Panc1 (cell line): Measurements from ENCODE around the gene ASIC1. TPM values are rescaled to one million over a fixed set of nuclear protein-coding genes. Genes with fewer than 3 reads are reported as not detected.

Experiments used
- ATAC-seq: fragments of 200-7000 bp; cut with Tn5 transposase; 2 replicates; pipeline ENCODE4 v1.9.1; 2020; ENCODE audit warnings: mild to moderate bottlenecking, moderate library complexity
- BruUV-seq: library from RNA; stranded (reverse); fragments of 400-500 nt; replicated peaks from 2 replicates; lab custom pipeline; 2021; lab: Mats Ljungman, UMichigan
- CTCF ChIA-PET: fragments of 300-600 bp; sonication (Branson Sonifier 250); formaldehyde crosslinking; loops from one replicate; lab custom pipeline; 2022; ENCODE audit warnings: antibody characterized with exemption; lab: Charles Lee
- POLR2A ChIA-PET: fragments of 300-600 bp; sonication (Branson Sonifier 250); formaldehyde crosslinking; loops from one replicate; lab custom pipeline; 2022; ENCODE audit warnings: antibody characterized with exemption; lab: Charles Lee
- DNase-seq: peaks from one replicate; pipeline ENCODE4 v3.0.0-alpha.2; 2010; ENCODE audit warnings: low read depth, low spot score
- H3K27ac ChIP-seq: 2 replicates; pipeline ENCODE4 v1.5.1; 2011; ENCODE audit warnings: mild to moderate bottlenecking, low read length, inconsistent platforms
- H3K27me3 ChIP-seq: fragments of 200-500 bp; sonication (Bioruptor generic); 2 replicates; pipeline ENCODE4 v1.6.0; 2014; ENCODE audit warnings: low read length, inconsistent platforms; ENCODE audit not compliant: control insufficient read depth, insufficient read depth
- H3K36me3 ChIP-seq: fragments of 200-500 bp; sonication (Bioruptor generic); 2 replicates; pipeline ENCODE4 v1.5.1; 2014; ENCODE audit warnings: inconsistent platforms, mild to moderate bottlenecking, low read length, moderate library complexity; ENCODE audit not compliant: control insufficient read depth, insufficient read depth
- H3K4me1 ChIP-seq: 2 replicates; pipeline ENCODE4 v1.5.1; 2011; ENCODE audit warnings: inconsistent platforms, mild to moderate bottlenecking, low read length, moderate library complexity; ENCODE audit not compliant: control insufficient read depth, insufficient read depth
- H3K4me3 ChIP-seq, 2 experiments: 2 replicates each; pipeline ENCODE4 v1.5.1; 2011 to 2012; ENCODE audit warnings: low read depth in 2 of 2, low read length in 2 of 2, mild to moderate bottlenecking in 2 of 2, inconsistent platforms in 1 of 2, moderate library complexity in 1 of 2
- H3K9me3 ChIP-seq: fragments of 200-500 bp; sonication (Bioruptor generic); 2 replicates; pipeline ENCODE4 v1.5.1; 2014; ENCODE audit warnings: low read depth, mild to moderate bottlenecking, inconsistent platforms, low read length, moderate library complexity; ENCODE audit not compliant: control insufficient read depth, insufficient read depth
- POLR2AphosphoS5 ChIP-seq: IDR thresholded peaks from 2 replicates; pipeline ENCODE4 v1.6.1; 2012; ENCODE audit warnings: mild to moderate bottlenecking, low read depth, low read length, moderate library complexity
- SIN3A ChIP-seq: IDR thresholded peaks from 2 replicates; pipeline ENCODE4 v1.6.1; 2012; ENCODE audit warnings: low read depth, mild to moderate bottlenecking, low read length, moderate library complexity, borderline replicate concordance; ENCODE audit not compliant: insufficient read depth
- TCF7L2 ChIP-seq: IDR thresholded peaks from 2 replicates; pipeline ENCODE4 v1.6.1; 2011; ENCODE audit warnings: mild to moderate bottlenecking, low read depth, low read length, inconsistent platforms
- in situ Hi-C: cut with HindIII; loops from 2 replicates; pipeline ENCODE4 v1.10.0; 2016; ENCODE audit warnings: low sequenced_read_pairs, low pct_unique_long_range_greater_than_20kb
- intact Hi-C: fragments of 100-400 bp; cut with micrococcal nuclease; formaldehyde crosslinking; loops from one replicate; pipeline ENCODE4 v1.10.0; 2022; ENCODE audit not compliant: unreplicated experiment
- total RNA-seq: library from RNA; stranded (reverse); gene quantifications from one replicate; pipeline ENCODE4 v1.2.1, GENCODE V29; 2021; ENCODE audit not compliant: unreplicated experiment
- TF ChIP-seq, protein P1 (sequence below), 2 experiments: IDR thresholded peaks; 2 replicates each; pipeline ENCODE4 v1.6.1; 2011 to 2012; ENCODE audit warnings: low read depth in 2 of 2, control low read depth in 1 of 2, low read length in 1 of 2, mild to moderate bottlenecking in 1 of 2, moderate library complexity in 1 of 2; ENCODE audit not compliant: insufficient read depth in 1 of 2
- TF ChIP-seq, protein P2 (sequence below): fragments of 450-650 bp; IDR thresholded peaks from 2 replicates; pipeline ENCODE4 v1.5.1; 2017; ENCODE audit warnings: mild to moderate bottlenecking

The ASIC1 gene
- total RNA-seq, 1 experiment from 2014 or later: 13.5 TPM

DNA sequence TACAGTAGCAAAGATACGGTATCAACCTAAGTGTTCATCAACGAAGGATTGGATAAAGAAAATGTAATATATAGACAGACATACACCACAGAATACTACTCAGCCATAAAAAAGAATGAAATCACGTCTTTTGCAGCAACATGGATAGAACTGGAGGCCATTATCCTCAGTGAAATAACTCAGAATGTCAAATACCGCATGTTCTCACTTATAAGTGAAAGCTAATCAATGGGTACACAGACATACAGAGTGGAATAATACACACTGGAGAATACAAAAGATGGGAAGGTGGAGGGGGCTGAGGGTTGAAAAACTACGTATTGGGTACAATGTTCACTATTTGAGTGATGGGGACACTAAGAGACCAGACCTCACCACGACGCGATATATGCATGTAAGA, 33.2 kb upstream of the ASIC1 start:
- ATAC-seq: no peak
- no peaks in the 10 kb centered on the region for H3K27me3 ChIP-seq
- TF ChIP-seq, protein P1, sequence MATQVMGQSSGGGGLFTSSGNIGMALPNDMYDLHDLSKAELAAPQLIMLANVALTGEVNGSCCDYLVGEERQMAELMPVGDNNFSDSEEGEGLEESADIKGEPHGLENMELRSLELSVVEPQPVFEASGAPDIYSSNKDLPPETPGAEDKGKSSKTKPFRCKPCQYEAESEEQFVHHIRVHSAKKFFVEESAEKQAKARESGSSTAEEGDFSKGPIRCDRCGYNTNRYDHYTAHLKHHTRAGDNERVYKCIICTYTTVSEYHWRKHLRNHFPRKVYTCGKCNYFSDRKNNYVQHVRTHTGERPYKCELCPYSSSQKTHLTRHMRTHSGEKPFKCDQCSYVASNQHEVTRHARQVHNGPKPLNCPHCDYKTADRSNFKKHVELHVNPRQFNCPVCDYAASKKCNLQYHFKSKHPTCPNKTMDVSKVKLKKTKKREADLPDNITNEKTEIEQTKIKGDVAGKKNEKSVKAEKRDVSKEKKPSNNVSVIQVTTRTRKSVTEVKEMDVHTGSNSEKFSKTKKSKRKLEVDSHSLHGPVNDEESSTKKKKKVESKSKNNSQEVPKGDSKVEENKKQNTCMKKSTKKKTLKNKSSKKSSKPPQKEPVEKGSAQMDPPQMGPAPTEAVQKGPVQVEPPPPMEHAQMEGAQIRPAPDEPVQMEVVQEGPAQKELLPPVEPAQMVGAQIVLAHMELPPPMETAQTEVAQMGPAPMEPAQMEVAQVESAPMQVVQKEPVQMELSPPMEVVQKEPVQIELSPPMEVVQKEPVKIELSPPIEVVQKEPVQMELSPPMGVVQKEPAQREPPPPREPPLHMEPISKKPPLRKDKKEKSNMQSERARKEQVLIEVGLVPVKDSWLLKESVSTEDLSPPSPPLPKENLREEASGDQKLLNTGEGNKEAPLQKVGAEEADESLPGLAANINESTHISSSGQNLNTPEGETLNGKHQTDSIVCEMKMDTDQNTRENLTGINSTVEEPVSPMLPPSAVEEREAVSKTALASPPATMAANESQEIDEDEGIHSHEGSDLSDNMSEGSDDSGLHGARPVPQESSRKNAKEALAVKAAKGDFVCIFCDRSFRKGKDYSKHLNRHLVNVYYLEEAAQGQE (IDR thresholded peaks at IDR 0.05; ENCODE audit: insufficient read depth in 1 of 2, low read depth in 2 of 2, low read length in 1 of 2): no peak
- TF ChIP-seq, protein P2, sequence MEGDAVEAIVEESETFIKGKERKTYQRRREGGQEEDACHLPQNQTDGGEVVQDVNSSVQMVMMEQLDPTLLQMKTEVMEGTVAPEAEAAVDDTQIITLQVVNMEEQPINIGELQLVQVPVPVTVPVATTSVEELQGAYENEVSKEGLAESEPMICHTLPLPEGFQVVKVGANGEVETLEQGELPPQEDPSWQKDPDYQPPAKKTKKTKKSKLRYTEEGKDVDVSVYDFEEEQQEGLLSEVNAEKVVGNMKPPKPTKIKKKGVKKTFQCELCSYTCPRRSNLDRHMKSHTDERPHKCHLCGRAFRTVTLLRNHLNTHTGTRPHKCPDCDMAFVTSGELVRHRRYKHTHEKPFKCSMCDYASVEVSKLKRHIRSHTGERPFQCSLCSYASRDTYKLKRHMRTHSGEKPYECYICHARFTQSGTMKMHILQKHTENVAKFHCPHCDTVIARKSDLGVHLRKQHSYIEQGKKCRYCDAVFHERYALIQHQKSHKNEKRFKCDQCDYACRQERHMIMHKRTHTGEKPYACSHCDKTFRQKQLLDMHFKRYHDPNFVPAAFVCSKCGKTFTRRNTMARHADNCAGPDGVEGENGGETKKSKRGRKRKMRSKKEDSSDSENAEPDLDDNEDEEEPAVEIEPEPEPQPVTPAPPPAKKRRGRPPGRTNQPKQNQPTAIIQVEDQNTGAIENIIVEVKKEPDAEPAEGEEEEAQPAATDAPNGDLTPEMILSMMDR: no peak
- no peak for TF ChIP-seq SIN3A
- TF ChIP-seq POLR2AphosphoS5: no peak
- TF ChIP-seq TCF7L2: no peak
- no TSS peak for BruUV-seq
- intact Hi-C loops: no loop called here
- POLR2A ChIA-PET: interaction anchor here (0.7 kb wide), 1 partner anchor 273 kb away, joined by 3 read pairs; no protein-coding TSS in a partner anchor
- H3K36me3 ChIP-seq: no peaks in the 10 kb centered on the region
- H3K4me1 ChIP-seq: peaks cover 35% of the 10 kb centered on the region
- in situ Hi-C loops: no loop called here
- peak overlapping the region; percentile 71 to 85 for H3K4me3 ChIP-seq
- CTCF ChIA-PET: no interaction called here
- no peaks in the 10 kb centered on the region for H3K9me3 ChIP-seq
- DNase-seq: no peak
- H3K27ac ChIP-seq: peak overlapping the region; percentile 99

DNA sequence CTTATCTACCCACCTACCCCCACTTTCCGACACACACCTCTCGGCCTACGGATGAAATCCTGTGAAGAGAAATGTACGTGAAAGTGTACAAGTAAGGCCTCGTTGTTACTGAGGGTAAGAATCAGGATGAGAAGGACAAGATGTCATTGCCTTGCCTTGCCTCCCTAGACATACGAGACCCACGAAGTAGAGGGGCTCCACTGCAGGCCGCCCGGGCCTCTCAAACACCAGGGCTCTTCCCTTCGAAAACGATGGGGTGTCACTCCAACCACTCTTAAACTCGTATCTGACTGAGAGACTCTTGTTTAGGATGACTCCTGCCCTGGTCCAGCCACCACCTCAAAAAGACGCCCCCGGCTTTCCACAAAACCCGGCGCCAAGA, 32.6 kb upstream of the ASIC1 start:
- peak overlapping the region; percentile 71 to 85 for H3K4me3 ChIP-seq
- ATAC-seq (peak; percentile 66), DNase-seq (no peak)
- H3K27me3 ChIP-seq: no peaks in the 10 kb centered on the region
- H3K9me3 ChIP-seq: no peaks in the 10 kb centered on the region
- H3K27ac ChIP-seq: peak overlapping the region; percentile 99
- POLR2A ChIA-PET: interaction anchor here (0.7 kb wide), 1 partner anchor 273 kb away, joined by 3 read pairs; no protein-coding TSS in a partner anchor
- peaks cover 33% of the 10 kb centered on the region for H3K4me1 ChIP-seq
- in situ Hi-C loops (no loop called here), intact Hi-C loops (no loop called here)
- TF ChIP-seq, protein P2: no peak
- TF ChIP-seq, protein P1 (IDR thresholded peaks at IDR 0.05; ENCODE audit: insufficient read depth in 1 of 2, low read depth in 2 of 2, low read length in 1 of 2): no peak
- TF ChIP-seq TCF7L2 (no peak), POLR2AphosphoS5 (no peak), SIN3A (no peak)
- H3K36me3 ChIP-seq: no peaks in the 10 kb centered on the region
- CTCF ChIA-PET: no interaction called here
- TSS peak; percentile 76 for BruUV-seq
